HG03558 (cell line): ENCODE data around the gene GTF3C1.
"Not testable (repeated sequence)": the region's sequence is repeated elsewhere in the genome, so short reads cannot be mapped to it uniquely, and the experiment has no call there.

Experiments used
- ATAC-seq: cut with Tn5 transposase; IDR thresholded peaks from one replicate; pipeline ENCODE4 v1.9.1; 2021; ENCODE audit warnings: moderate number of reproducible peaks; ENCODE audit not compliant: unreplicated experiment; ENCODE audit errors: extremely low read depth

Gene GTF3C1

GRCh38 chr16:27470567-27471431 lies 78.9 kb downstream of the GTF3C1 start:
- ATAC-seq: no peak

GRCh38 chr16:27468941-27469531 lies 80.7 kb downstream of the GTF3C1 start:
- no peak for ATAC-seq

- no peak for ATAC-seq
Observed at GRCh38 chr16:27465483-27465879, 84.2 kb downstream of the GTF3C1 start.

- ATAC-seq: no peak
Observed at GRCh38 chr16:27464626-27465482, 84.9 kb downstream of the GTF3C1 start.

GRCh38 chr16:27463741-27464591 lies 85.7 kb downstream of the GTF3C1 start:
- no peak for ATAC-seq

- ATAC-seq: no peak
Observed at GRCh38 chr16:27462846-27463682, 86.6 kb downstream of the GTF3C1 start.

- no peak for ATAC-seq
Observed at GRCh38 chr16:27462200-27462845, 87.4 kb downstream of the GTF3C1 start.

GRCh38 chr16:27461483-27462171 lies 88.1 kb downstream of the GTF3C1 start:
- ATAC-seq: no peak

GRCh38 chr16:27460663-27461482 lies 88.8 kb downstream of the GTF3C1 start:
- no peak for ATAC-seq

GRCh38 chr16:27460213-27460612 lies 89.5 kb downstream of the GTF3C1 start:
- ATAC-seq: no peak

GRCh38 chr16:27458987-27459688 lies 90.6 kb downstream of the GTF3C1 start:
- ATAC-seq: no peak

- no peak for ATAC-seq
Observed at GRCh38 chr16:27458258-27458657, 91.5 kb downstream of the GTF3C1 start.

- not testable (repeated sequence) for ATAC-seq
Observed at GRCh38 chr16:27457605-27457900, 92.2 kb downstream of the GTF3C1 start.

GRCh38 chr16:27455700-27456099 lies 94.0 kb downstream of the GTF3C1 start:
- no peak for ATAC-seq

GRCh38 chr16:27453494-27453825 lies 96.3 kb downstream of the GTF3C1 start:
- no peak for ATAC-seq

GRCh38 chr16:27452569-27453493 lies 96.9 kb downstream of the GTF3C1 start:
- ATAC-seq: no peak
